Ishikawa (cell line): Measurements from ENCODE around the gene ASPN.

Experiments
- CEBPB ChIP-seq: IDR thresholded peaks from 2 replicates; pipeline ENCODE4 v1.6.1; 2012
- CREB1 ChIP-seq: IDR thresholded peaks from 2 replicates; pipeline ENCODE4 v1.6.1; 2012; ENCODE audit warnings: low read depth
- EGR1 ChIP-seq: IDR thresholded peaks from 2 replicates; pipeline ENCODE4 v1.6.1; 2012
- EP300 ChIP-seq: IDR thresholded peaks from 2 replicates; pipeline ENCODE4 v1.6.1; 2012; ENCODE audit warnings: borderline replicate concordance
- FOXM1 ChIP-seq: IDR thresholded peaks from 2 replicates; pipeline ENCODE4 v1.6.1; 2012; ENCODE audit warnings: low read depth, borderline replicate concordance
- MAX ChIP-seq: IDR thresholded peaks from 2 replicates; pipeline ENCODE4 v1.6.1; 2012
- NFIC ChIP-seq: IDR thresholded peaks from 2 replicates; pipeline ENCODE4 v1.6.1; 2012
- RAD21 ChIP-seq: IDR thresholded peaks from 2 replicates; pipeline ENCODE4 v1.6.1; 2012; ENCODE audit warnings: low read depth
- REST ChIP-seq: IDR thresholded peaks from 2 replicates; pipeline ENCODE4 v1.6.1; 2012; ENCODE audit warnings: low read depth, mild to moderate bottlenecking
- TAF1 ChIP-seq: IDR thresholded peaks from 2 replicates; pipeline ENCODE4 v1.6.1; 2012; ENCODE audit warnings: low read depth, mild to moderate bottlenecking
- TEAD4 ChIP-seq: IDR thresholded peaks from 2 replicates; pipeline ENCODE4 v1.6.1; 2012
- USF1 ChIP-seq: IDR thresholded peaks from 2 replicates; pipeline ENCODE4 v1.6.1; 2012
- YY1 ChIP-seq: IDR thresholded peaks from 2 replicates; pipeline ENCODE4 v1.6.1; 2012; ENCODE audit warnings: low read depth
- ZBTB7A ChIP-seq: IDR thresholded peaks from 2 replicates; pipeline ENCODE4 v1.6.1; 2012; ENCODE audit warnings: low read depth

- TF ChIP-seq EP300 (no peak), RAD21 (no peak), TEAD4 (no peak), EGR1 (no peak), TAF1 (no peak), USF1 (no peak), YY1 (no peak), ZBTB7A (no peak), REST (no peak), CEBPB (no peak), NFIC (no peak), MAX (no peak), CREB1 (no peak), FOXM1 (no peak)
Observed at GRCh38 chr9:92496396-92497176, 14.3 kb upstream of the ASPN start.
